PFSK-1 (cell line): Measurements from ENCODE around the gene NEXN. TPM values are rescaled to one million over a fixed set of nuclear protein-coding genes. Genes with fewer than 3 reads are reported as not detected.

ENCODE experiments used
- FOXP2 ChIP-seq: optimal IDR thresholded peaks from 2 replicates; pipeline ENCODE3; 2011; ENCODE audit warnings: borderline replicate concordance, control low read depth, inconsistent platforms; ENCODE audit not compliant: insufficient read depth; ENCODE audit errors: extremely low read length, extremely low read depth
- POLR2AphosphoS5 ChIP-seq: IDR thresholded peaks from 2 replicates; pipeline ENCODE4 v1.6.1; 2012; ENCODE audit warnings: low read depth, mild to moderate bottlenecking, control low read depth, low read length, moderate library complexity
- SIN3A ChIP-seq: IDR thresholded peaks from 2 replicates; pipeline ENCODE4 v1.6.1; 2012; ENCODE audit warnings: mild to moderate bottlenecking, low read length, moderate library complexity, borderline replicate concordance; ENCODE audit not compliant: insufficient read depth
- TAF1 ChIP-seq: IDR thresholded peaks from 2 replicates; pipeline ENCODE4 v1.6.1; 2012; ENCODE audit warnings: low read length, control low read depth, borderline replicate concordance; ENCODE audit not compliant: insufficient read depth
- polyA plus RNA-seq: library from polyadenylated mRNA; unstranded; fragments of >200 nt; gene quantifications from one replicate; pipeline ENCODE4 v1.2.1, GENCODE V29; 2012; ENCODE audit warnings: low read depth, missing spikeins; ENCODE audit not compliant: insufficient read length
- TF ChIP-seq, protein P1 (sequence below), 2 experiments: IDR thresholded peaks; 2 replicates each; pipeline versions ENCODE4 v1.6.1 to v1.8.0; 2011 to 2012; ENCODE audit warnings: low read depth in 2 of 2, low read length in 2 of 2, control low read depth in 1 of 2, inconsistent platforms in 1 of 2, mild to moderate bottlenecking in 1 of 2, moderate library complexity in 1 of 2; ENCODE audit not compliant: insufficient read depth in 1 of 2

Gene NEXN
- 6.0 TPM for polyA plus RNA-seq

DNA sequence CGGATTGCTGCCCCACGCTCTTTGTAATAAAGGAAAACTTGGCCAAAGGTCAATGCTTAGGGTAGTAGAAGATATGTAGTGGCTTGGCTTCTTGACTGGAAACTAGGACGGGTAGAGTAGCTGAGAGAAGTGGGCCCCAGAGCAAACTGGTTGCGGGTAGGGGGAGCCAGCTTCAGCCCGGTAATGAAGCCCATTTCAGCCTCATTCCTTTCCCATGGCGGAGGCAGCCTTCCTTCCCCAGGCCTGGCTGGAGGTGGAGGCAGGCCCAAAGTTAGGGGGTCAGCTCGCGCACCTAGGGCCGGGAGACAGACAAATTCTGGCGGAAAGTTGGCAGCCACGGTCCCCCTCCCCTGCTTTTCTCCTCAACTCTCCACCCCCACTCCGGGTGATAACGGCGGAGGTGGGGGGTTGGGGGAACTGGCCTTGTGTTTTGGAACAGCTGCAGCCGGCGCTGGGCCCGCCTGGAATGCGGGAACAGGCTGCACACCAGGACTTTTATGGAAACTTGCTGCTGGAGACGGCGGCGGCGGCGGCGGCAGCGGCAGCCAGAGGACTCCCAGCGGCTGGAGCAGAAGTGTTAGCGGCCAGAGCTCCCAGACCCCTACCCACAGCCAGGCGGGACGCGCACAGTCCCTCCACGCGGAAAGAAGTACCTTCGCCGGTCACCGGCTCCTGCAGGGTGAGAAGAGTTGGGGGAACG is at the start of gene NEXN:
NEXN (plus strand) TSS at position 544 of the 700 bp plus-strand sequence. CDS start 27,483 bp downstream, outside the sequence.
- TF ChIP-seq FOXP2 (no peak), POLR2AphosphoS5 (0 out of 2 replicates have a peak, but pooled peaks have one; percentile 17), TAF1 (peak; percentile 50; the same call in 1 of the 2 replicates)

DNA sequence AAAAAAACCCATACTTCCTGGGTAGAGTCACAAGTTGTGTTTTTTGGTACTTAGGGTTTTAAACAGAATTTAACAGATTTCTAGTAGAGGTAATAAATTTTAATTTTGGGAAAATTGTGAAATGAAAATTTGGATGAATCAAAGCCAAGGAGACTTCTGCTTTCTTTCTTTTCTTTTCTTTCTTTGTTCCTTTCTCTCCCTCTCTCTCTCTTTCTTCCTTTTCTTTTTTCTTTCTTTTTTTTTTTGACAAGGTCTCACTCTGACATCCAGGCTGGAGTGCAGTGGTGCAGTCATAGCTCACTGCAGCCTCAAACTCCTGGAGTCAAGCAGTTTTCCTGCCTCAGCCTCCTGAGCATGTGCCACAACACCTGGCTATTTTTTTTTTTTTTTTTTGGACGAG is 46.9 kb upstream of the NEXN start:
- TF ChIP-seq TAF1 (no peak), FOXP2 (no peak), SIN3A (no peak), POLR2AphosphoS5 (no peak)
- TF ChIP-seq, protein P1, sequence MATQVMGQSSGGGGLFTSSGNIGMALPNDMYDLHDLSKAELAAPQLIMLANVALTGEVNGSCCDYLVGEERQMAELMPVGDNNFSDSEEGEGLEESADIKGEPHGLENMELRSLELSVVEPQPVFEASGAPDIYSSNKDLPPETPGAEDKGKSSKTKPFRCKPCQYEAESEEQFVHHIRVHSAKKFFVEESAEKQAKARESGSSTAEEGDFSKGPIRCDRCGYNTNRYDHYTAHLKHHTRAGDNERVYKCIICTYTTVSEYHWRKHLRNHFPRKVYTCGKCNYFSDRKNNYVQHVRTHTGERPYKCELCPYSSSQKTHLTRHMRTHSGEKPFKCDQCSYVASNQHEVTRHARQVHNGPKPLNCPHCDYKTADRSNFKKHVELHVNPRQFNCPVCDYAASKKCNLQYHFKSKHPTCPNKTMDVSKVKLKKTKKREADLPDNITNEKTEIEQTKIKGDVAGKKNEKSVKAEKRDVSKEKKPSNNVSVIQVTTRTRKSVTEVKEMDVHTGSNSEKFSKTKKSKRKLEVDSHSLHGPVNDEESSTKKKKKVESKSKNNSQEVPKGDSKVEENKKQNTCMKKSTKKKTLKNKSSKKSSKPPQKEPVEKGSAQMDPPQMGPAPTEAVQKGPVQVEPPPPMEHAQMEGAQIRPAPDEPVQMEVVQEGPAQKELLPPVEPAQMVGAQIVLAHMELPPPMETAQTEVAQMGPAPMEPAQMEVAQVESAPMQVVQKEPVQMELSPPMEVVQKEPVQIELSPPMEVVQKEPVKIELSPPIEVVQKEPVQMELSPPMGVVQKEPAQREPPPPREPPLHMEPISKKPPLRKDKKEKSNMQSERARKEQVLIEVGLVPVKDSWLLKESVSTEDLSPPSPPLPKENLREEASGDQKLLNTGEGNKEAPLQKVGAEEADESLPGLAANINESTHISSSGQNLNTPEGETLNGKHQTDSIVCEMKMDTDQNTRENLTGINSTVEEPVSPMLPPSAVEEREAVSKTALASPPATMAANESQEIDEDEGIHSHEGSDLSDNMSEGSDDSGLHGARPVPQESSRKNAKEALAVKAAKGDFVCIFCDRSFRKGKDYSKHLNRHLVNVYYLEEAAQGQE (IDR thresholded peaks at IDR 0.05; ENCODE audit: insufficient read depth in 1 of 2, low read depth in 2 of 2, low read length in 2 of 2) = no peak

DNA sequence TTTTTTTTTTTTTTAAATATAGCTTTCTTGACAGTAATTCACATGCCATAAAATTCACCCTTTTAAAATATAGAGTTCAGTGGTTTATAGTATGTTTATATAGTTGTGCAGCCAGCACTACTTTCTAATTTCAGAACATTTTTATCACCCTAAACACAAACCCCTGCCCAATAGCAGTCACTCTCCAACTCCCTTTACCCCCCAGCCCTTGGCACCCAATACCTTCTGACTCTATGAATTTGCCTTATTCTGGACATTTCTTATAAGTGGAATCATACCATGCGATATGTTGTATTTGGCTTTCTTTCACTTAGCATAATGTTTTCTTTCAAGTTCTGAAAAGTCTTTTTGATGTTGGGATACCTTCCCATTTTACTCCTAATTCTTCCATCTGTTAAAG is 42.5 kb upstream of the NEXN start:
- TF ChIP-seq TAF1 = no peak
- no peak for TF ChIP-seq SIN3A
- TF ChIP-seq, protein P1 (IDR thresholded peaks at IDR 0.05; ENCODE audit: insufficient read depth in 1 of 2, low read depth in 2 of 2, low read length in 2 of 2) = no peak
- no peak for TF ChIP-seq FOXP2
- TF ChIP-seq POLR2AphosphoS5 = no peak

DNA sequence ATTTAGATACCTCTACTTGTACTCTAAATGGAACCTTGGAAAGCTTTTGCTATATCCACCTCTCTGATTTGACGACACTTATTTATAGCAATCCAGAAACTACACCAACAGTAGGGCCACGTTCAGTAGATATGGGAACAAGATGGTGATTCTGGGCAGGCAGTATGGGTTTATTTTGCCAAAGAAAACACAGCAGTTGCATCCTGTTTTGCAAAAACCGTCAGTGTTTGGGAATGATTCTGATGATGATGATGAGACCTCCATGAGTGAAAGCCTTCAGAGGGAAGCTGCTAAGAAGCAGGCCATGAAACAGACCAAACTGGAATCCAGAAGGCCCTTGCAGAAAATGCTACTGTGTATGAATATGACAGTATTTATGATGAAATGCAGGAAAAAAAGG is 41.5 kb upstream of the NEXN start:
- TF ChIP-seq POLR2AphosphoS5 (no peak), FOXP2 (no peak), SIN3A (no peak), TAF1 (no peak)
- TF ChIP-seq, protein P1 (IDR thresholded peaks at IDR 0.05; ENCODE audit: insufficient read depth in 1 of 2, low read depth in 2 of 2, low read length in 2 of 2) = no peak

DNA sequence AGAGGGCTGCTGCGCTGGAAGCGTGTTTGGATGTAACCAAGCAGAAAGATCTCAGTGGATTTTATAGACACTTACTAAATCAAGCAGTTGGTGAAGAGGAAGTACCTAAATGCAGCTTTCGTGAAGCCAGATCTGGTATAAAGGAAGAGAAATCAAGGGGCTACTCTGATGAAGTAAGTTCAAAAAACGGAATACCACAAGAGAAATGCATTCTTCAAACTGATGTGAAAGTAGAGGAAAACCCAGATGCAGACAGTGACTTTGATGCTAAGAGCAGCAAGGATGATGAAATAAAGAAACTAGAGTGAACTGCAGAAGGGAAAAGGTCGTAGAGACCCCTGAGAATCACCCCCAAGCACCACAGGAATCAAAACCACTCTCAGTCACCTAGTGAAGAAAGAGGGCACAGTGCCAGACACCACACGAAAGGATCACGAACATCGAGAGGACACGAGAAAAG is 40.8 kb upstream of the NEXN start:
- TF ChIP-seq TAF1 = no peak
- no peak for TF ChIP-seq SIN3A
- TF ChIP-seq, protein P1 (IDR thresholded peaks at IDR 0.05; ENCODE audit: insufficient read depth in 1 of 2, low read depth in 2 of 2, low read length in 2 of 2) = no peak
- no peak for TF ChIP-seq POLR2AphosphoS5
- TF ChIP-seq FOXP2 = no peak
